Adipocyte (in vitro differentiated cells): ENCODE measurements around the gene RSKR.

Experiments used
- DNase-seq: peaks from one replicate; pipeline ENCODE4 v3.0.0-alpha.2; 2015; ENCODE audit warnings: low read depth
- H3K27me3 ChIP-seq: replicated peaks from 2 replicates; pipeline ENCODE4 v1.7.0; 2013; ENCODE audit warnings: mild to moderate bottlenecking, low read length, moderate library complexity; ENCODE audit not compliant: control insufficient read depth, insufficient read depth
- H3K36me3 ChIP-seq: 2 replicates; pipeline ENCODE4 v1.7.0; 2013; ENCODE audit warnings: low read length, mild to moderate bottlenecking, moderate library complexity; ENCODE audit not compliant: control insufficient read depth, insufficient read depth, severe bottlenecking
- H3K4me1 ChIP-seq: 2 replicates; pipeline ENCODE4 v1.7.0; 2013; ENCODE audit warnings: mild to moderate bottlenecking, low read length, moderate library complexity; ENCODE audit not compliant: control insufficient read depth, insufficient read depth
- H3K4me3 ChIP-seq: 2 replicates; pipeline ENCODE4 v1.7.0; 2013; ENCODE audit warnings: mild to moderate bottlenecking, low read length, moderate library complexity
- H3K9ac ChIP-seq: 2 replicates; pipeline ENCODE4 v1.7.0; 2013; ENCODE audit warnings: mild to moderate bottlenecking, low read length, moderate library complexity
- H3K9me3 ChIP-seq: 2 replicates; pipeline ENCODE4 v1.7.0; 2013; ENCODE audit warnings: mild to moderate bottlenecking, low read length, moderate library complexity; ENCODE audit not compliant: control insufficient read depth

RSKR gene

GRCh38 chr17:28646039-28646754, 32.2 kb upstream of the RSKR start:
- H3K9ac ChIP-seq, result peak overlapping the region; percentile 91
- H3K4me3 ChIP-seq, result peak overlapping the region; percentile 95
- peaks cover 41% of the 10 kb centered on the region for H3K36me3 ChIP-seq
- no peak for DNase-seq
- H3K27me3 ChIP-seq, result no peaks in the 10 kb centered on the region
- H3K4me1 ChIP-seq, result peaks cover 22% of the 10 kb centered on the region
- H3K9me3 ChIP-seq, result no peaks in the 10 kb centered on the region

GRCh38 chr17:28645576-28645939, 31.6 kb upstream of the RSKR start:
- DNase-seq, result no peak
- Histone ChIP-seq H3K36me3 (peaks cover 42% of the 10 kb centered on the region), H3K9me3 (no peaks in the 10 kb centered on the region), H3K27me3 (no peaks in the 10 kb centered on the region), H3K4me3 (peak overlapping the region; percentile 95), H3K4me1 (peaks cover 22% of the 10 kb centered on the region), H3K9ac (peak overlapping the region; percentile 91)

- peak within 1 kb of the TSS; percentile 91 for H3K9ac ChIP-seq
- H3K27me3 ChIP-seq, result no peaks in the 10 kb centered on the region
- H3K36me3 ChIP-seq, result peaks cover 43% of the 10 kb centered on the region
- peak; percentile 99 for DNase-seq
- peaks cover 22% of the 10 kb centered on the region for H3K4me1 ChIP-seq
- H3K9me3 ChIP-seq, result no peaks in the 10 kb centered on the region
- H3K4me3 ChIP-seq, result peak within 1 kb of the TSS; percentile 95
These were observed 31.0 kb upstream of the RSKR start, which contains the start of gene BLTP2 for GRCh38 chr17:28644787-28645575. BLTP2 (minus strand) TSS chr17:28645158; CDS start chr17:28645056, 102 bp downstream.

GRCh38 chr17:28643983-28644786, 30.2 kb upstream of the RSKR start:
- Histone ChIP-seq H3K9ac (peak overlapping the region; percentile 91), H3K36me3 (peaks cover 49% of the 10 kb centered on the region), H3K4me1 (peaks cover 22% of the 10 kb centered on the region), H3K27me3 (no peaks in the 10 kb centered on the region), H3K4me3 (peak overlapping the region; percentile 95), H3K9me3 (no peaks in the 10 kb centered on the region)
- DNase-seq, result peak; percentile 82

GRCh38 chr17:28641579-28641978, 27.6 kb upstream of the RSKR start:
- no peak for DNase-seq
- H3K36me3 ChIP-seq, result peaks cover 64% of the 10 kb centered on the region
- H3K9ac ChIP-seq, result no peak overlapping the region
- no peak overlapping the region for H3K4me3 ChIP-seq
- H3K4me1 ChIP-seq, result peaks cover 20% of the 10 kb centered on the region
- H3K9me3 ChIP-seq, result no peaks in the 10 kb centered on the region
- H3K27me3 ChIP-seq, result no peaks in the 10 kb centered on the region

GRCh38 chr17:28635506-28635905, 21.5 kb upstream of the RSKR start:
- Histone ChIP-seq H3K4me3 (no peak overlapping the region), H3K27me3 (no peaks in the 10 kb centered on the region), H3K9ac (no peak overlapping the region), H3K9me3 (no peaks in the 10 kb centered on the region), H3K4me1 (no peaks in the 10 kb centered on the region), H3K36me3 (peaks cover 98% of the 10 kb centered on the region)
- DNase-seq, result no peak

GRCh38 chr17:28634206-28634865, 20.4 kb upstream of the RSKR start:
- Histone ChIP-seq H3K9ac (no peak overlapping the region), H3K4me1 (no peaks in the 10 kb centered on the region), H3K9me3 (no peaks in the 10 kb centered on the region), H3K27me3 (no peaks in the 10 kb centered on the region), H3K36me3 (peaks cover 95% of the 10 kb centered on the region), H3K4me3 (no peak overlapping the region)
- no peak for DNase-seq

- Histone ChIP-seq H3K27me3 (no peaks in the 10 kb centered on the region), H3K4me3 (no peak overlapping the region), H3K4me1 (no peaks in the 10 kb centered on the region), H3K9me3 (no peaks in the 10 kb centered on the region), H3K36me3 (peaks cover 69% of the 10 kb centered on the region), H3K9ac (no peak overlapping the region)
- no peak for DNase-seq
These were observed 12.8 kb upstream of the RSKR start for GRCh38 chr17:28626818-28627217.

- peaks cover 76% of the 10 kb centered on the region for H3K36me3 ChIP-seq
These were observed 10.2 kb upstream of the RSKR start for GRCh38 chr17:28624148-28624547.

GRCh38 chr17:28623696-28624095, 9.7 kb upstream of the RSKR start:
- H3K4me1 ChIP-seq, result no peaks in the 10 kb centered on the region
- H3K27me3 ChIP-seq, result no peaks in the 10 kb centered on the region
- H3K9ac ChIP-seq, result no peak overlapping the region
- no peaks in the 10 kb centered on the region for H3K9me3 ChIP-seq
- H3K4me3 ChIP-seq, result no peak overlapping the region
- peaks cover 81% of the 10 kb centered on the region for H3K36me3 ChIP-seq
- no peak for DNase-seq

More at GRCh38 chr17:28624148-28624547, 10.2 kb upstream of the RSKR start:
- no peak overlapping the region for H3K9ac ChIP-seq
- H3K9me3 ChIP-seq, result no peaks in the 10 kb centered on the region
- H3K27me3 ChIP-seq, result no peaks in the 10 kb centered on the region
- H3K4me1 ChIP-seq, result no peaks in the 10 kb centered on the region
- no peak for DNase-seq
- no peak overlapping the region for H3K4me3 ChIP-seq
